DMS 273 treated with DMSO at 0.1 percent for 48 hours (cell line): ENCODE data around the gene PRR5L.
"Not testable (repeated sequence)": the region's sequence is repeated elsewhere in the genome, so short reads cannot be mapped to it uniquely, and the experiment has no call there.

Source experiments
- DNase-seq: peaks from one replicate; lab custom pipeline; 2025; lab: John Stamatoyannopoulos, UW

Gene PRR5L

DNA sequence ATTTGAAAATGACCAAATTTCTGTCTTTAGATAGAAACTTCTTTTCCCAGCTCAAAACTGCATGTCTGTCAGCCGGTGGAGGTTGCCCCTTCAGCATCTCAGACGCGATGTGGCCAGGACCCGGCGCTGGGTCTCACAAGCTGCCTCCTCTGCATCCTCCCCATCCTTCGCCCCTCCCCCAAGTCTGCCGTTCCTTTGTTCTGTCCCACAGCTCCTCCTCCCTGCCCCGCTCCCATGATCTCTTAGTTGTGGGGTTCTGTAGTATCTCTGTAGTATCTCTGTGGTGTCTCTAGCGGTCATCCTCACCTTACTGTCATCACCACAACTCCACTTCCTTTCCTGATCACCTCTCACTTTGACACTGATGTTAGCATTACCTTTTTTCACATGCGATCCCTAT is 164.1 kb downstream of the PRR5L start:
- no peak for DNase-seq

DNA sequence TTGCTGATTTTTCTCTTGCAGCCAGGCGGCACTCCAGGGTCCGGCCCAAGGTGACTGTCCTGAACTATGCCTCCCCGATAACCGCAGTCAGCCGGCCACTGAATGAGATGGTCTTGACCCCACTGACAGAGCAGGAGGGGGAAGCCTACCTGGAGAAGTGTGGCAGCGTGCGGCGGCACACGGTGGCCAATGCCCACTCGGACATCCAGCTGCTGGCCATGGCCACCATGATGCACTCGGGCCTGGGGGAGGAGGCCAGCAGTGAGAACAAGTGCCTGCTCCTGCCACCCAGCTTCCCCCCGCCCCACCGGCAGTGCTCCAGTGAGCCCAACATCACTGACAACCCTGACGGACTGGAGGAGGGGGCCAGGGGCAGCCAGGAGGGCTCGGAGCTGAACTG is 166.2 kb downstream of the PRR5L start:
- no peak for DNase-seq

DNA sequence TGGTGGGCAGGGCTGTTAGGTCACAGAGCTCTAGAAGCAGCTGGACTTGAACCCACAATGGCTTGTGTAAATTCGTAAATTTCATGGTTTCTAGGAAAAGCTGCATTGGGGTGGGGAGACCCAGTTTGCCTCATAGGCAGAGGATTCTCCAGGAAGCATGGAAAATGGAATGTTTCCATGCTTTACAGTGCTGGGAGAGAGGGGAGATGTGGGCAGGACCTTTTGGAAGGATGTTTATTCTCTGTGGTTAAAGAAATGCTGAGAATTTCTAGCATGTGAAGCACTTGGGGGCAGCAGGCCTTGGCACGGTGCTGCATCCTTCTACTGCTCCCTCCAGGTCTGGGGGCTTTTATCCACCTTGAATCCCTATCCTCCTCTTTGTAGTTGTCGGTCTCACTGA is 167.7 kb downstream of the PRR5L start:
- no peak for DNase-seq

DNA sequence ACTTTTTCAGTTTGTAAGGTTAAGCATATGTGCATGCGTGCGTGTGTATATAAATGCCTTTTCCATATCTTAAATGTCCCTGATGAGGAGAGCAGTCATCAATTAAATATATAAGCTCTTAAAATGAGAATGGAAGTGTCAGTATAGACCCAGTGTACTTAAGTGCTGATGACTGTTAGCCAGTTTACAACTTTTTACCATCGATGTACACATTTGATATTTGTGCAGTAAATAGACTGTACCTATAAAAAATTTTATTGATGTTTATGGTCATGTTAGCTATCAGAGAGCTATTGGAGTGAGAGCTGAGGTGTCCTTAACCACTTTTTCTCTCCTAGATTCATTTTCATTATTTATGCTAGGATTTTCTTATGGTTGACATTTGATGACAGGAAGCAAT is 168.6 kb downstream of the PRR5L start:
- no peak for DNase-seq

DNA sequence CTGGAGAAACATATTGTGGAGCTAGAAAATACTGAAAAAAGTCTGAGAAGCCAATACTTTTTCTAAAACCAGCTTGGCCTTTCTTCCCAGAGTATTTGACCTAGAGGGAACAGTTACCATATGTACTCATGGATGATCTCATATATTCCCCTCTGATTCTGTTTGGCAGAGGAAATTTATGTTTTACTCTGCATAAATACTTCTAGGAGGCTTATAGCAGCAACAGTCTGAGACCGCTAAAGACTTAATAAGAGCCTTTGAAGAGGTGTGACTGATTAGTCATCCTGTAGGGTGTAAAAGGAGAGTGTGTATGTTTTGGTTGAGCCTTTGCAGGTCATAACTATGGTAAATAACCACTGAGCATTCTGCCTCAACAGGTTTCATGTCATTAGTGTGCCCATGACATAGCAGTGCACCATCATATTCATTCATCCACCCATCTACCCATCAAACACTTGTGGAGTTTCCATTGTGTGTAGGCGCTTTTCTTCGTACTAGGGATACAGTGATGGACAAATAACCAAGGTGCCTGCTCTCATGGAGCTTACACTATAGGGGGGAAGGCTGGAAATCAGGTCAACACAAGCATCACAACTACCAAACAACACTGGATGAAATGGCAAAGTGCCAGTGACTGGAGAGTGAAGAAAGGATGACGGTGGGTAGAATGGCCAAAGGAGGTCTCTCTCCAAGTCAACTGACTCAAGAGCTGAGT is 169.5 kb downstream of the PRR5L start:
- no peak for DNase-seq

DNA sequence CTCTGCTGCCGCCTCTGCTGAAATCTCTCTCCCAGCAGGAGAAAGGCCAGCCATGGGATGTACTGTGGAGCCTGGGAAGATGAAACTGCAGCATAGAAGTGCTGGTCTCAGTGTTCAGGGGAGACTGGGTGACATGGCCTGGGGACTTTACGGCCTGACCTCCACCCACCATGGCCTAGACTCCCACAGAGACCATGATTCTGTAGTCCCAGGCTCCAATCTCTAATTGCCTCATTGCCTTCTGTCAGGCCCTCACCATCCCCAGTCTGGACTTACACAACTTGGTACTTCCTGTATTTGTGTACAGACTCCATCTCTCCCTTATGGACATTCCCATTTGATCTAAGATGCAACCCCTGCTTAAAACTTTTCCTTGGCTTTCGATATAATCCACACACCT is 170.9 kb downstream of the PRR5L start:
- DNase-seq: no peak

DNA sequence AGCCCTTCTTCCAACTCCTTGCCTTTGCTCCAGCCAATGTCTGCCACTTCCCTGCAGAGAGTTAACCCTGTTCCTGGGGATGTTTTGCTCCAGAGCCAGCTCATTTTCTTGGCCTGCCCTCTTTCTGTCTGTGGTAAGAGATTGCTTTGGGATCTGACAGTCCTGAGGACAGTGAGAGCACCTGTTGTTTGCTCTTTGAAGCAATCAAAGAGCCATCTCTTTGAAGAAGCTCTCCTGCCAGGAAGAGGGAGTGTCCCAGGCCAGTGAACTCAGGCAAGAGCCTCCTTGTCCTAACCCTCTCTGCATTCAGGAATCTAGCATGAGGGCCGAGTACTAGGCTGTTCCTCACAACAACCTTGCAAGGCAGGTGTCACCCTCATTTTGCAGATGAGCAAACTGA is 171.8 kb downstream of the PRR5L start:
- DNase-seq: no peak

DNA sequence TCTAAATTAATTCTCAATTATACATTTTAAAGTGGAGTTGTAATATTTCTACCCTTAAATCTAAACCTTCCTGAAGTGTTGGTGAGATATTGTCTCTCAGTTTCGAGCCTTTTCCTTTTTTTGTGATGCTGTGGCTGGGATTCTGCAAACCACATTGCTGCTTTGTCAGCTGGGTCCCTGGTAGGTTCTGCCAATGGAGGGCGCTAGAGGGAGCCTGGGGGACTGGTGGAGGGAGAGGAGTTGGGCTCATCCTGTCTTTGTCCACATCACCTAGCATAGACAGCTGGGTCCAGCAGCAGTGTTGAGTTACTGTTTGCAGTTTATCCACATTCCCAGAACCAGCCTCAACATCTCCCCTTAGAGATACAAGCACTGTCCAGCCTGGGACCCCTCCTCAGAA is 173.0 kb downstream of the PRR5L start:
- DNase-seq: no peak

DNA sequence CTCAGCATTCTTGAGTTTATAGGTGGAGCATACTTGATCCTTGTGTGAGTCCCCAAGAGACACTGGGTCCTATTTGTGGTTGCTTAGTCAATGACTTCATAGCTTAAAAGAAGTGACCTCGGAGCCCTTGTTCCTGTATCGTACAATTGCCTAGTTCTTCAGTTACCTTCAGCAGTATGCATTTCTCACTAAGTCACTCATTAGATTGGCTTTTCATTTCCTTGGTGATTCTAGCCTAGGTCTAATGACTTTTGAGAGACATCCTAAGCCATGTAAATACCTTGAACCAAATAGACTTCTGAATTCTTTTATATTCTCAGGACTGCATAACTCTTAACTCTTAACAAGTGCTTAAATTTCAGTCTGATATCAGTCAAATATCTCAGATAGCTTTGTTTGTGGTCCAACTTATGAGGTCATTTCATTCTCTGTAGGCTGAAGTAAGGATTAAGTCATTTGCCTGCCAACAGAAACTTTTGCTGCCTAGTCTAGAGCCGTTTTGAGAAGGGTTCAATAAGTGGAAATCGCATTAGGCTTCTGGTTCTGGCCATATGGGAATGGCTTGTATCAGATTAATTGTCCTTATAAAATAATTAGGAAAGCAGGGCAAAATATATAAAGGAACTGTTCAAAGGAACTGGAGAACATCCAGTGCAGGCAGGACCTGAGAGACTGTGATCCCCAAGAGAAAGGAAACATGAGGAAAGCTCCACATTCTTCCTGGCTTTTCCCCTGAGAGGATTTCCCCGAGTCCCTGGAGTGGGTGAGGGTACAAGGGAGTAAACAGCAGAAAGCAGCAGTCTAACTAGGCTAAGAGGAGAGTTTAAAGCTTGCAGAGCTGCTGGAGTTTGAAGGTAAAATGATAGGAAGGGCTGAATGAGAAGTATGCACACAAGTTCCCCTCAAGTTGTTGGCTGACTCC is 174.1 kb downstream of the PRR5L start:
- no peak for DNase-seq

DNA sequence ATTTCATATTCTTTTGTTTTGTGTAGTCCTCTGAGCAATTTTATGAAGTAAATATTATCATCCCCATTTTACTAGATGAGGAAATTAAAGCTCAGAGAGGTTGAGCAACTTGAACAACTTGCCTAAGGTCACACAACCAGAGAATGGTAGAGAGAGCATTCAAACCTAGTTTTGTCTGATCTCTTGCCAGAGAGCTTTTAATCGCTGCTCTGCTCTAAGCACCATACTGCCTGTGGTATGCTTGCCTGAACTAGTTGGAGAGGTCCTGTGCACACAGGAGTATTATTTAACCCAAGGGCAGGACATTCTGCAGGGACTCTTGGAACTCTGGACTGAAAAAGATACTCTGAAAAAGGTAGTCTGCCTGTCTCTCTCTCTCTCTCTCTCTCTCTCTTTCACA is 175.5 kb downstream of the PRR5L start:
- no peak for DNase-seq

DNA sequence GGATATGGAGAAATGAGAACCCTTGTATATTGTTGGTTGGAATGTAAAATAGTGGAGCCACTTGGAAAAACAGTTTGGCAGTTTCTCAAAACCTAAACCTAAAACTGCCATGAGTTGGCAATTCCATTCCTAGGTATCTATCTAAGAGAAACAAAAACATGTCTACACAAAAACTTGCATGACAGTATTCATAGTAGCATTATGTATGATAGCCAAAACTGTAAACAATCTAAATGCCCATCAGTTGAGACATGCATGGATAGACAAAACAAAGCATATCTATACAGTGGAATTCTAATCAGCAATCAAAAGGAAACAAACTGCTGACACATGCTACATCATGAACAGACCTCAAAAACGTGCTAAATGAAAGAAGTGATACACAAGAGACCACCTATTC is 179.1 kb downstream of the PRR5L start:
- no peak for DNase-seq

DNA sequence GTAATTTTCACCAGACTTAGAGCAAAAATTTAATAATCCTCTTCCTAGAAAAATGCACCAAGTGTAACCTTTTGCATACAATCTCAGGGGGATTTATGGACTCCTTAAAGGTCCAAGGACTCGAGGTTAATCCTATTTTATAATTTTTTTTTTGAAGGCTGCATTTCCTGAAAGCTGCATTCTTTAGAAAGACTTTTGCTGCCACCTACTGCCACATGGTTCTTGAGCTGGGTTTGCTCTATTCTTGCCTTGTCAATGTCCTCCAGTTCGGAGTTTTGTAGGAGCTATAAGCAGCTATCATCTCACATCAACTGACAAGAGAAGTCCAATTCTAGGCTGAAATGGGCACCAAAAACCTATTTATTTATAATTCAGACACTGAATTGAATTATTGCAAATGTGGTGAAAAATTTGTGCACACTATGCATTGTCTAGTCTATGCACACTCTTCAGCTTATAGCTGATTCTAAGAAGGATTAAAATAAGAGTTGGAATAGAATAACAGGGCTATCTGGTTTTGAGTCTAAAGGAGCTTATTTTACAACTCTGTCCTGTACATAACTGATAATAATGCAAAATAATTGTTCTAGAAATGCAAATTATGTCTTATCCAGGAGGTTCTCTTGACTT is 182.7 kb downstream of the PRR5L start:
- peak; percentile 1 for DNase-seq

DNA sequence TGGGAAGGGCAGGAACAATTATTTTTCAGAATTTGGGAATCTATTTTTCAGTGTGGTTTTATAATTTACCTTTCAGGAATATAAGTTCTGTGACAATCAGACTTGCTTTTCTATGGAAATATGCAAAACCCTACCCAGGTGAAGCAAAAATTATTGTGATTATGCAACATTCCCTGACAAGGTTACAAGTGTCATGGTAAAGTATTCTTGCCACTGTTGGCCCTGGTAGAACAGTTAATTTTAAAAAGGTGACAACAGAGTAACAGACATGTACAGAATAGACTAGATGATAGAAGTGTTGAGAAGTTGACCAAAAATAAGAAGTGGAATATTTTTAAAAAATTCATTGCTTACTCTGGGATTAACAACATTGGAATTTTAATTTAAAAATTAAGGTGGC is 184.7 kb downstream of the PRR5L start:
- no peak for DNase-seq

DNA sequence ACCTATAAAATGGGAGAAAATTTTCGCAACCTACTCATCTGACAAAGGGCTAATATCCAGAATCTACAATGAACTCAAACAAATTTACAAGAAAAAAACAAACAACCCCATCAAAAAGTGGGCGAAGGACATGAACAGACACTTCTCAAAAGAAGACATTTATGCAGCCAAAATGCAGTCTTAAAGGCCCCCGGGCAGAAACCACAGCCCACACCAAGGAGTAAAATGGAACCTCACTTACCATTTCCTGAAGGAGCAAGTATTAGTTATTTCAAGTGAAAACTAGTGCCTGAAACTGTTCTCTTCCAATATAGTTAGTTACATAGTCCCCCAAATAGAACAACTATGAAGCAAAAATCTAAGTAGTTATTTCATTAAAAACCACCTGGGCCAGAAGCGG is 187.0 kb downstream of the PRR5L start:
- DNase-seq: not testable (repeated sequence)

DNA sequence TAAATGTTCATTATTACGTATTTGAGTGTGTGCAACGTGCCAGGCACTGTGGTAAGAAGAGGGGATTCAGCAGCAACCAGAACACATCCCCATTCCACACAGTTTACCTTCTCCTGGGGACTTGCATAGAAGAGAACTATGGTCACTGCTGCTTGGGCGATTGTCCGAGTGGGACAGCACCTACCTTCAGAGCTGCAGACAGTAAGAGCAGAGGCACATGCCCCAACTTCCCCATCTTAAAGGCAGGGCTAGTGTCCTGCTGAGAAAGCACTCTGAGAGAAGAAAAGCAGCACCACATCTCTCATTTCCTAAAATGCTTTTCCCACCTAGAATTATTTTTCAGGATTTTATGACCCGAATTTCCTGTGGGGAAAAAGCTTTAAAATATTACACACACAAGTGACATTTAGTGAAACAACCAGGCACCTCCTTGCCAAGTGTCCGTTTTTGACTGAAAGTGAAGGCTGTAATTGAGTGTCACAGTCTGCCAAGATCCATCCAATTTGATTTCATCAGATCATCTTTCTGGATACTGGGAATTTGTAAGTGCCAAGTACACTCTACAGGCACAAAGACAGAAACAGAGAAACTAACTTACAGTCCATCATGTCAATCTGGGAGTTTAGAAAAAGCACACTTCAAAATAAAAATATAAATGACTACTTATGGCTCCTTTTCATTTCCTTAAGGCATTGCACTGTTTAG is 189.4 kb downstream of the PRR5L start:
- no peak for DNase-seq

DNA sequence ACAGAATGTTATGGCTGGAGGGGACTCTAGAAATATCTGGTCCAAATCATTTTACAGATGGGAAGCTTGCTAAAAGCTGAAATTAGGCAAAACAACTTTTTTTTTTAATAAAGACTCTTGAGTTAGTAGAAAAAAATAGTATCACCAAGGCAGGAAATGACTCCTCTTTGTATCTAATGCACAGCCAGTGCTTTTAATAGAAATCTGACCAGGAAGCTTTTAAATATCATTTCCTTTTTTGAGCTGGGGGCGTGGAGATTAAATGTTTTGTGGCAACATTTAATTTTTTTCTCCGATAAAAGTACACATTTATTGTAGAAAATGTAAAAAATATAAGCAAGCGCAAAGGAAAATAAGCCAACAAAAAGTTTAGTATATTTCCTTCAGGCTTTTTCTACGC is 191.5 kb downstream of the PRR5L start:
- no peak for DNase-seq

DNA sequence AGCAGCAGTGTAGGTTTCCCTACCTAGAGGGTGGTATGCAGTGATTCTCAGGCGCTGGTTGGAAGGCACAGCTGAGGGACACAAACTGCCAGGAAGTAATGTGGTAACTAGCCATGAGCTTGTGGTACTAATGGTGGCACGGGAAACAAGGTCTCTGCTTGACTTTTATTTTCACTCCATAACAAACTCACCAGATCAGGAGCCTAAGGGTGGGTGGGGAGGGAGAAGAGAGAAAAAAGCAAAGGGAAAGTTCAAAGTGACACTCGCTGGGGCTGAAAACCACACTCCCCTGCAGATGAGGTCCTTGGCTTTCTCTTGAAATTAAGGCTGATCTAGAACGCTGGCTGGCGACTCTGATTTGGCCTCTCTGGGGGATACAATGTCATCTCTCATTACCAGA is 192.0 kb downstream of the PRR5L start:
- no peak for DNase-seq

DNA sequence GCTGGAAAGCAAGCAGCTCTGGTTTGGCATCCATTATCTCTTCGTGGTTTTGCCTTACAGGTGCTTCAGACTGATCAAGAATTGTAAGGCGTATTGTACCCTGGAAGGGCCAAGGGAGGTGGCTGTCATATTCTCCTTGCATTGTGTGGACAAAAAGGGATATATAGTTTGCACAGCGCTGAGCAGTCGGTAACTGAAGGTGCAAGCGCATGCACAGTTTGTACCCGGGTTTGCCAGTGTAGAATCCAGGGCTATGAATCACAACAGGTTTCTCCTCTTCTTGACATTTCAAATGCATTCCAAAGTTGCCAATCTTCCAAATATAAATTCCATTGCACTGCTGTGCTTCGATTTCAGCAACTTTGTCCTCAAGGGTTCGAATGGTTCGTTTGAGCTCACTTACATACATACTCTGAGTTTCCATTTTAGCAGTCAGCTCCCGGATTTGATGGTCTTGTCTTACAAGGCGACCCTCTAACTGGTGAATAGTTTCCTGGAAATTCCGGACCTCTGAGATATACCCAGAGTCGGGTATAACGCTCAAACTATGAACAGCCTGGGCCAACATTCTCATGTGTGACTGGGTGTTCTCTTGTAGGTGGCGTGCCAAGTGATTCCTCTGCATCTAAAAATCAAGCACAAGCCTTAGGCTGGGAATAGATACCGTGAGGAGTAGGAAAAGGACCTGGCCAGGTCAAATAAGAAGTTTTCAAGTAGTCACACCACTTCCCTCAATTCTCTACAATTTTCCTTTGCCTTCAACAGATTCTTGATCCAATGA is 194.1 kb downstream of the PRR5L start:
- DNase-seq: no peak

DNA sequence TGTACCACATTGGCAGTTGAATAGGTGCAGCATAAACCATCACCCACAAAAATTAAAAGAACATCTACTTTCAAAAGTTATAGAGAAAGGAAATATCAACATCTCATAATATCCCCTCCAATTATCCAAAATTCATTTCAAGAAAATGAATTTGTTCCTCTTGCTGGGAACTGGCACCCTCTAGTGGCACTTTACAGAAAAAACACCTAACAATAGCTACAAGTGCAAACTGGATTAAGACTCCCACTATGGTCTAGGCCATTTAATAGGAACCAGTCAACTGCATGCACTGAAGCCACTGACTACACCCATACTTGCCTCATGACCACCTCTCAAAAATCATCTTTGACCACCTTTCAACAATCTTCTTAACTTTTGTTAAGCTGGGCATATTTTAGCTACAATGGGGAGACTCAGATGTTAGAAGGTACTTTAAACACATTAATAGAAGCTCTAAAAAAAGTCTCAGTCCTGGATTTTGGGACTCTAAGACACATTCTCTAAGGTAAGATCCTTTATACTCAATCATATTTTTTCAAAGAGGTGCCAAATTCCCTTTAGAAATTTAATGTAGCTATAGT is 196.7 kb downstream of the PRR5L start:
- peak; percentile 1 for DNase-seq

DNA sequence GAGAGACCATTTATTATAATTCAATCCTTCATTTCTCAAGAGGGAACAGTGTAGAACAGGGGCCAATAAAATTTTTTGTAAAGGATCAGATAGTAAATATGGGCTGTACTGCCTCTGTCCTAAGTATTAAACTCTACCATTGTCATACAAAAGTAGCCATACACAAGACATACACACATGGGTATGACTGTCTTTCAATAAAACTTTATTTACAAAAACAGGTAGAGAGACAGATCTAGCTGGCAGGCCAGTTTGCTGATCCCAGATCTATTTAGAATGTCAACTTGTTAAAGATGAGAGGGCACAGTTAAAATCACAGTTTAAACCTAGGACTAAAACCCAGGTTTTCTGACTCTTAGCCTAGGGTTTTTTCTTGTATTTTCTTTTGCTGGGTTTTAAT is 197.2 kb downstream of the PRR5L start:
- DNase-seq: no peak

DNA sequence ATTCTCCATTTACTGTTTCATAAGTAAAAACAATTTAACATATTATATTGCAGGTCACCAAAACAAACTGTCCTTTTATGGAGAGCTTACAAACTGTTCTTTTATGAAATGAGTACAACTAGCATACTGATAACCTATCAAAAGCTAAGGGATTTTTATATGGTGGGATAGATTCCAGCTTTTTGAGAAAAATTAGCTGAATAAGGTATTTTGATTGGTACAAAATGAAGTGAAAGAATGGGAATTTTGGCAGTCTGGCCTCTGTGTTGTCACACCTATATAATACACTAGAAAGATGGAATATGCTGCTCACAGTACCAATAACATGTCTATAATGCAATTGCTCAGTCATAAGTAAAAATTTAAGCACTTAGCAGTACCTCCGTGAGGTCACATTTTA is 202.6 kb downstream of the PRR5L start:
- no peak for DNase-seq
